EH (cell line): Measurements from ENCODE around the gene LAMC3.
"Not testable (repeated sequence)": the region's sequence is repeated elsewhere in the genome, so short reads cannot be mapped to it uniquely, and the experiment has no call there.

Source experiments
- DNase-seq: peaks from one replicate; pipeline ENCODE4 v3.0.0-alpha.2; 2015; ENCODE audit warnings: low read depth

Gene LAMC3

DNA sequence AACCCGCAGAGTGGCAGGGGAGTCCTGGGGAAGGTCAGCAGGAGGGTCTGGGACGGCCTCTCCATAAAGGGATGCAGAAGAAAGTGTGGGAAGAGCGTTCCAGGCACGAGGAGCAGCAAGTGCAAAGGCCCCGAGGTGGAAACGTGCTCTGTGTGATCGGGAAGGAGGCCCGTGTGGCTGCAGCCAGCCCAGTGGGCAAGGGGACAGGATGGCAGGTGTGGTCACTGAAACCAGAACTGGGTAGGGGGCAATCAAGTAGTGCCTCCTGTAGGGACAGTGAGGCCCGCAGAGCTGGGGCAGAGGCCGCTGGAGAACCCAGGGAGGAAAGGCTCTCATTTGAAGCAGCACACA, 16.3 kb upstream of the LAMC3 start:
- no peak for DNase-seq

DNA sequence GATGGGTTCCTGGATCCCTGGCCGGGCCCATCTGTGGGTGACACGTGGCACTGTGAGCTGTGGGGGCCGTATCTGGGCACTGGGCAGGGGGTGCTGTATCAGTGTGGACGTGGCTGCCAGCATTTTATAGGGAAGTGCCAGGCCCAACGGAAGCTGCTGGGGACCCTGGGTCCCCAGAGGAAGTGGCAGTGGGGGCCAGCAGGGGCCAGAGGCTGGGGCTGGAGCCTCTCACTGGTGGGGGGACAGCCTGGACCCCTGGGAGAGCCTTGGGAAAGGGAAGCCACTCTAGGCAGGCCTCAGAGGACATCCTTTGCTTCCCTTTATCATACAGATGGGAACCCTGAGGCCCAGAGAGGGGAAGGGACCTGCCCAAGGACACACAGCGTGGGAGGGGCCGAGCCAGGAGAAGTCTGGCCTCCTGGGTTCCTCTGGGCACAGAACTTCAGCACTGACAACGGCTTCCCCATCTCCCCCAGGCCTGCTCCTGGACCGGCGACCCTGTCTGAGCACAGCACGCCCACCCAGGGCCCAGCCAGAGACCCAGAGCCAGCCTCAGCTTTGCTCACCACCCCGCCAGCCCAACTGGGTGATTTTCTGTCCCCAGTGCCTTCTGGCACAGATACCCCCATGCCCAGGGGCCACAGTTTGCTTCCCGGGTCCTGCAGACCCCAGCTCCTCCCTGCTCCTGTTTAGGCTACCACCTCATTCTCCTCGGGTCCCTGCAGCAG, 15.5 kb upstream of the LAMC3 start:
- no peak for DNase-seq

DNA sequence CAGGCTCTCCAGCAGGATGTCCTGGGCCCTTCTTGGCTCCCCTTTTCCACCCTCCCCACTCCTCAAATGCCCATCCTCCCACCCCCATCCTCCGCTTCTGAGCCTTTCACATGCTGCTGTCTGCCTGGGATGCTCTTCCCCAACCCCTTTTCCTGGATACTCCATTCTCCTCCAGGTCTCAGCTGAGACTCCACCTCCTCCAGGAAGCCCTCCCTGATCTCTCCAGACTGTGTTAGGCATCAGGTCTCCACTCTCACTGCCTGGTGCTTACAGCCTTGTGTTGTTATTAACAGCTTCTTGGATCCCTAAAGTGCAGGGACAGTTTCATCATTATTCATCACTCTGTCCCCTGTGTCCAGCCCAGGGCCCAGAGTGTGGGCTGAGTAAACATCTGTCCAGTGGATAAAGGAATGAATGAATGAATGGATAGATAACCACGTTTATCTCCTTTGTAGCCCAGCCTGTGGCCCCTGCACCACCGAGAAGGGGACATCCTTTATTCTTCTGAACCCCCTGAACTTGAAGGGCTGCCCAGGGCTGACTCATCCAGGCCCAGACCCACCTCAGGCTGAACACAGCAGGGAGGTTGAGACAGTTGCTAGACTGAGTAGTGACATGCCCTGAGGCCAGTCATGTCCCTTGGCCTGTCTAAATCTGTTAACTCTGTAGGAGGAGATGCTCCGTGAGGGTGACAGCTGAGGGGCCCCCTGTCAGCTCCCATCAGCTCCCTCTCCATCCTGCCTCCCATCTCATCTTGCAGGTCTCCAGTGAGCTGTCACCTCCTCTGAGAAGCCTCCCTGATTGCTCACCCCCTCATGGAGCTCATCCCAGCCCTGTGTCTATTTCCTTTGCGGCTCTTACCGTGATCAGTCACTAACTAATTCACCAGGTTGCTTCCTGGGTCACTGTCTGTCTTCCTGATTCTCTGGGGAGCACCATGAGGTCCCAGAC, 14.6 kb upstream of the LAMC3 start:
- peak; percentile 29 for DNase-seq

DNA sequence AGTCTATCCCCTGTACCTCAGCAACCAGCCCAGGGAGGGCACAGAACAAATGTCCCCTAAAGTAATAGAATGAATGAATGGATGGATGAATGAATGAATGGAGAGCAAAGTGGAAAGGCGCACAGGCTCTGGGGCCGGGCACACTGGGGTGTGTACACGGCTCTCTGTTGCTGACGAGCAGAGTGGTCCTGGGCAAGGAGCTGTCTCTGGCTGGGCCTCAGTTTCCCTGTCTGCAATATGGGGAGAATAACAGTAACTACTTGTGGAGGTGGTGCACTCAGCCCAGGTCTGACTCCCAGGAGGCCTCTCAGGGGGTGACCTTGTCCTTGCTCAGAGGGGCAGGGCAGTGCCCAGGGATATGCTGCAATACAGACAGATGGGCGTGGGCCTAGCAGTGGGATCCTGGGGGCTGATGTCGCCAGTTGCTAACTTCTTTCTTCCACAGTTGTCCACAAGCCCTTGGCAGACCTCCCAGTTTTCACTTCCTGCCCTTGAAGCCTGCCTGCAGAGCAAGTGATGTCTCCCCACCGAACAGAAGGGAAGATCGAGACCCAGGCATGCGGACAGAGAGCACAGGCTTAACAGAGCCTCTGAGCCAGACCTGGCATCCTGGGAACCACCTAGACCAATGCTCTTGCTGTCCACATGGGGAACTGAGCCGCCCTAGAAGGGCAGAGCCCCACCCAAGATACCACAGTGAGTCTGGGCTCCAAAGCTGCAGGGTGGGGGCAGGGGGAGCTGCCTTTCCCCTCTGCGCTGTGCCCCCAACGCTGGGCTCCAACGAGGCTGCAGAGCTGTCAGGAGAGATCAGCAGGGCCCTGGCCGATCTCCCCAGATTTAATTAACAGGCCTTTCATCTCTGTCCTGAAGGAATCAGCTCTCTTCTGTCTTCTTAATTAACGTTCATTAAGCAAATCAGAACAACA, 13.6 kb upstream of the LAMC3 start:
- DNase-seq, result peak; percentile 72

DNA sequence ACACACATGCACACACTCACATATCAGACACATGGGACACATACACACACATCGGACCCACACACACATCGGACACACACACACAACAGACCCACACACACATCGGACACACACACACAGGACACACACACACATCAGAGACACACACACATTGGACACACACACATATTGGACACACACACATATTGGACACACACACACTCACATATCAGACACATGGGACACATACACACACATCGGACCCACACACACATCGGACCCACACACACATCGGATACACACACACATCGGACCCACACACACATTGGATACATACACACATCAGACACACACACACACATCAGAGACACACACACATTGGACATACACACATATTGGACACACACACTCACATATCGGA, 12.8 kb upstream of the LAMC3 start:
- DNase-seq, result no peak

DNA sequence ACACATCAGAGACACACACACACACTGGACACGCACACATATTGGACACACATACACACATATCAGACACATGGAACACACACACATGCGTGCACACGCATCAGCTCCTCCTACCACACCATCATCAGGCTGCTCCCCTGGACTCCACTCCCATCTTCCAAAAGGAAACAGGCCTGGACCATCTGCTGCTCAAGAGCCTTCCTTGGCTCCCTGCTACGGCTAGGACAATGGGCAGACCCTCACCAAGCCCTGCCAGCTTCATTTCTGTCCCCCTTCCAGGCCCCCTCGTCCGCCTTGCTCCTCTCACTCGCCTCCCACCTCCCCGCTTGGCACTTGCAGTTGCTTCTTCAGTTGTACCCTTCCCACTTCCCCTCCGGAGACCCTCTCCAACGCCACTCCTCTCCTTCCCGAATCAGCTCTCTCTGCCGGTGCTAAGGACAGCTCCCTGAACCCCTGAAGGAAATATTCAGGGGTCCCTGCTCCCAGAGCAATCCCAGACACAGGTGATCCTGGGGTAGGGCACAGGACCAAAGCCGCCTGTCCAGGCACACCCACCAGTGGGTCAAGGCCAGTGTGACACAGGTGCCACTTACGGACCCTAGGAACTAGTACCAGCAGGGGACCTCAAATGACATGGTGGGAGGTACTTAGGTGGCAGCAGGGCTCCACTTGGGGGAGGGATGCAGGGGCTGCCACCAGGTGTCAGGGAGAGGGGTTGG, 12.1 kb upstream of the LAMC3 start:
- no peak for DNase-seq

DNA sequence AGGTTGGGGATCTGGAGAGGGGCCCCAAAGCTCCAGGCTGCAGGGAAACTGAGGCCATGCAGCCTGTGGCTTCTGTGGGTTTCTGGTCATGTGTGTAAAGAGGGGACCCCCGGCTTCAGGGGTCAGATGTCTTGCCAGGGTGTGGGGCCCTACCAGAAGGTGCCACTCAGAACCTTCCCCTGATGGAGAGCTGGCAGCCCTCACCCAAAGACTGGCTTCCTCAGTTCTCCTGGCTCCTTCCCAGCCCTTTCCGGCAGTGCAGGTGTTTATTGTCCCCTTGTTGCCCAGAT, 11.6 kb upstream of the LAMC3 start:
- no peak for DNase-seq

DNA sequence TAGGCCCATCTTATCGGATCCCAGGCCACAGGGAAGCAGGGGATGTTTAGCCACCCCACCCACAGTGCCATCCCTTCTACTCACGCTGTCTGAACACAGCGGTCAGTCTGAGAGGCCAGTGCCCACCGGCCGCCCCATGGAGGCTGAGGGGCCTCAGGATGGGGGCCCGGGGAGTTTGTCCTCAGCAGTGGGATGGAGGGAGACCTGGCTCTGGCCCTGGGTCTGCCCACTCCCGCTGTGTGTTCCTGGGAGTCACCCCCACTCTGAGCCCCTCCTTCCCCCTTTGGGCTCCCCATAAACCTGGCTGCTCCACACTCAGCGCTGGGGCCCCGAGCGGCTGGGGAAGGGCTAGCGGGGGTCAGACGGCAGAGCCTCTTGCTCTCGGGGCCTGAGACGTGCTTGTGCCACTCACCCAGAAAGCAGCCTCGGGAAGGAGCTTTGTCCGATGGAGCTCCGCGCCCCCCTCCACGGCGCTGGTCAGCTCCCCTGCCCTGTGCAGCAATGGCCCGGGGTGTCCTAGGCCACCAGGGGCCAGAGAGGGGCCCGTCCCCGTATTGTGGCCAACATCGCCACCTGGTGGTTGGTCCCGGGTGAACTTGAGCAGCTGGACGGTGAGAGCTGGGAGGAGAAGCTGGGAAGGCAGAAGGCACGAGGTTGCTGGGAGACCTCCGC, 10.9 kb upstream of the LAMC3 start:
- peak; percentile 68 for DNase-seq

DNA sequence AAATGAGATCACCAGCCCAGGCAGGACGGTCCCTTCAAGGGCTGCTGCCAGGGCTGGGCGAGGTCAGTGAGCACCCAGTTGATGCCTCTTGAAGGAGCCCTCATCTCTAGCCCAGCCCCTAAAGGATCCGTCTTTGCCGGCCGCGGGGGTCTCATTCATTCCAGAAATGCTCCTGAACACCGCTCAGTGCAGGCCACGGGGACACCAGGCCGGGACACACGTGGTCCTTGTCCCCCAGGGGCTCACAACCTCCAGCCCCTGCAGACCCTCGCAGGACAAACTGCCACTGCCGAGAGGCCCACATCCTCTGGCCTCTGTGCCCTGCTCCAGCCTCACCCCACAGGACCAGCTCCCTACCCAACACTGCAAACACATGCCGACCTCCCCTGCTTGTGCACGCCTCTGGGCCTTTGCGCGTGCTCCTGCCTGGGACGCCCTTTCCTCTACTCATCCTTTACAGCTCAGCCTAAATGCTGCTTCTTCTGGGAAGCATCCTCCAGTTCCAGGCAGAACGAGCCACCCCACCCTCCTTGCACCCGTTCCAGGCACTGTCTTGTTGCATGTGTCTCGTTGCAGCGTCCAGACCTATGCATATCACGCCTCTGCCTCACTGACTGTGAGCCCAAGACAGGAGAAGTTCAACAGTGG, 10.3 kb upstream of the LAMC3 start:
- no peak for DNase-seq

DNA sequence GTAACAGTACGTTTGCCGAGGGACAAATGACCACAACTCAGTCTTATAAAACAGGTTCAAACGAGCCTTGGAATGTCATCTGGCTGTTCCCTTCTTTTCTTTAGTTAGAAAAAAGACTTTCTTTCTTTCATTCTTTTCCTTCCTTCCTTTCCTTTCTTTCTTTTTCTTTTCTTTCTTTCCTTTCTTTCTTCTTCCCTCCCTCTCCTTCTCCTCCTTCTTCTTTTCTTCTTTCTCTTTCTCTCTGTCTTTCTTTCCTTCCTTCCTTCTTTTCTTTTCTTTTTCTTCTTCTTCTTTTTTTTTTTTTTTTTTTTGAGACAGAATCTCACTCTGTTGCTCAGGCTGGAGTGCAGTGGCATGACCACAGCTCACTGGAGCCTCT, 9.7 kb upstream of the LAMC3 start:
- no peak for DNase-seq

DNA sequence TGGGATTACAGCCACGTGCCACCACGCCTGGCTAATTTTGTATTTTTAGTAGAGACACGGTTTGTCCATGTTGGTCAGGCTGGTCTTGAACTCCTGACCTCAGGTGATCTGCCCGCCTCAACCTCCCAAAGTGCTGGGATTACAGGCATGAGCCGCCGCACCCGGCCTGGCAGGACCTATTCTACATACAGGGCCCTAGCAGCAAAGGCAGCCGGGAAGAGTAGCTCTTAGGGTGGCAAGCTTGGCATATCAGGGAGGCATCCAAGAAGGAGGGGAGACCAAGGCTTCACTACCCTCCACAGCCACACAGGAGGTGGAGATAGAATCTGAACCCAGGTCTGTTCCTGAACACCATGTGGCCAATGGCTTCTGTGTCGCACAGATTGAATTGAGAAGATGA, 8.4 kb upstream of the LAMC3 start:
- DNase-seq, result not testable (repeated sequence)

DNA sequence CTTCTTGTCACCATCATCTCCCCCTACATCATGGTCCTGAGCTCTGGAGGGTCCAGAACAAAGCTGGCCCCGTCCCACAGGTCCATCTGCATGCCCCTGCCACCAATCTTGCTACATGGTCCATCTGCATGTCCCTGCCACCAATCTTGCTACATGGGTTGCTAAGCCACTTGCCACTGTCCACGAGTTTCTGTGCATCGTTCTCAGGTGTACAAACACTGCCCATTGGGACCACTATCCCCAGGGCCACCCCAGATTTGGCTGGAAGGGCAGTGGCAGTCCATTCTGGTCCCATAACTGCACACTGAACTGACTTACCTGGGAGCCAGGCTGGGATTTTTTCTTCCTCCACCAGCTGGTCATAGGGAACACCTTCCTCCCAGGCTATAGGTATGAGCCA, 8.0 kb upstream of the LAMC3 start:
- no peak for DNase-seq

DNA sequence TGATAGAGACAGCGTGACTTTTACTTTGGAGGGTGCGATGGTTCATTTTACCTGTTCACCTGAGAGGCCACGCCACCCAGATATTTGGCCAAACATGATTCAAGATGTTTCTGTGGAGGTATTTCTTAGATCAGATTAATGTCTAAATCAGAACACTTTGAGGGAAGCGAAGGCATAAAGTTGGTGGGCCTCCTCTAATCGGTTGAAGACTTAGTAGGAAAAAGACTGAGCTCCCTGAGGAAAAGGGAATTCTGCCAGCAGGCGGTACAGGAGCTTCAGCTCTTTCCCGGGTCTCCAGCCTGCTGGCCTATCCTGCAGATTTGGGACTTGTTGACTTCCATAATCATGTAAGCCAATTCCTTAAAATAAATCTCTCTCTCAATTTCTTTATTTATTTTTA, 7.0 kb upstream of the LAMC3 start:
- DNase-seq, result no peak

DNA sequence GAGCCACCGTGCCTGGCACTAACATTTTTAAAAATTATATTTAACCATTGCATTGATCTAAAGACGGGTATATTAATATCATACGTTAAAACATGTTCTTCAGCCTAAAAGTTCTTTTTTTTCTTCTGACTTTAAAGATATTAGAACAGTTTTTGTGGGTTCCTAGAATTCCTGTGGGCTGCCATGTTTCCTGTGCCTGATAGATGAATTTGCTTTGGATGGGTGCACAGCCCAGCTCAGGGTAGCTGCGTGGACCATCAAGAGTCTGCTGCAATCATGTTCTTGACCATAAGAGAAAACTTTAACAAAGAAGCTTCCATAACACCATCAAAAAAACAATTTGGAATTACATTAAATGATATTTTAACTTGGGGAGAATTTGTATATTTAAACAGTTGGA, 2.4 kb upstream of the LAMC3 start:
- DNase-seq, result no peak

DNA sequence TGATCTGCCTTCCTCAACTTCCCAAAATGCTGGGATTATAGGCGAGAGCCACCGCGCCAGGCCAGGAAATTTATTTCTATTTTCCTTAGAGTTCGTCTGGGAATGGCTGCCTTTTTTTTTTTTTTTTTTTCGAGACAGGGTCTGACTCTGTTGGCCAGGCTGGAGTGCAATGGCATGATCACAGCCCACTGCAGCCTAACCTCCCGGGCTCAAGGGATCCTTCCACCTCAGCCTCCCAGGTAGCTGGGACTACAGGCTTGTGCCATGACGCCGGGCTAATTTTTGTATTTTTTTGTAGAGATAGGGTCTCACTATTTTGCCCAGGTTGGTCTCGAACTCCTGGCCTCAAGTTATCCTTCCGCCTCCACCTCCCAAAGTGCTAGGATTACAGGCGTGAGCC, 888 bp upstream of the LAMC3 start:
- no peak for DNase-seq

DNA sequence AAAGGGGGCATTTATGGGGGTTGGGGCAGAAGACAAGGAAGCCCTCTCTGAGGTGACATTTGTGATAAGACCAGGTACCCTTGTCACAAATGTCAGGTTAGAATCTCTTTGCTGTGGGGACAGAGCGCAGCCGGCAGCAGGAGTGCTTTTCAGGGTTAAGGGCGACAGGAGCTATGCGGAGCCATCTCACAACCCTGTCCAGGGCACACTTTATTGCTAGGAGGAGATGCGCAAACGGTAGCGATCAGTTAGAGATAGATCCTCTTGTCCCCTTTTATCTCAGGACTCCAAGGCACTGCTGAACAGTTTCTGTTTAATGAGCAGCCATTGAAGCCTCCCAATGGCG, 438 bp upstream of the LAMC3 start:
- DNase-seq, result no peak

DNA sequence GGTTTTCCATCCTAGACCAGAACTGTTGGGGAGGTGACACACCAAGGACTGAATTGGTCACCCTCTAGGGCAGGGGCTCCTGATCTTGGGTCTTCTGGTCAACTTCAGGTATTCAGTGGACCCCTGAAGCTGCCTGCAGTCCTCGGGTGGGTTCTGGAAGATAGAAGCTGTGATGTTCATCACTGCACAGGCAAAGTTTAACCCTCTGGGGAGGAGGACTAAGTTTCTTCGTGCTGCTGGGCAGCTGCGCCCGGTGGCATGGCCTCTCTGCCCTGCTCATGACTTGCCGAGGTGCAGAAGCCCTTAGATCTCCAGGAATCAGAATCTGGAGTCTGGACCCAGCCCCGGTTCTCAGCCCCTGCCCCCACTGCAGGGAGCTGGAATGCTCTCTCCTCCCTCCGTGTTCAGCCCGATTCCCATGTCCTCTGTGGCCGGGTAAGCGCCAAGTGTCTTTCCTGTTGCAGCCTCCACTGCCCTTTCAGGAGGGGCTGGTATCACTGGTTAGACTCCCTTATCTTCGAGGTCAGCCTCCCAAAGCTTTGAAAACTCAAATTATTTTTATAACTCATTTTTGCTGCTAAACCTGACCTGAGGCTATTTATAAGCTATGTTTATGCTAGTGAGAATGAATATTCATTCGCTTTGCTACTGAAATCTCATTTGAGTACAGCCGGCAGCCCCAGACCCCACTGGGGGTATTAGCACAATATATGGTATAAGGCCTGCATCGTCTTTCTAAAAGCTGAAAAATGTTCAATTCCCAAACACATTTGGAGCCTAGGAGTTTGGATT, 1.7 kb downstream of the LAMC3 start:
- no peak for DNase-seq

DNA sequence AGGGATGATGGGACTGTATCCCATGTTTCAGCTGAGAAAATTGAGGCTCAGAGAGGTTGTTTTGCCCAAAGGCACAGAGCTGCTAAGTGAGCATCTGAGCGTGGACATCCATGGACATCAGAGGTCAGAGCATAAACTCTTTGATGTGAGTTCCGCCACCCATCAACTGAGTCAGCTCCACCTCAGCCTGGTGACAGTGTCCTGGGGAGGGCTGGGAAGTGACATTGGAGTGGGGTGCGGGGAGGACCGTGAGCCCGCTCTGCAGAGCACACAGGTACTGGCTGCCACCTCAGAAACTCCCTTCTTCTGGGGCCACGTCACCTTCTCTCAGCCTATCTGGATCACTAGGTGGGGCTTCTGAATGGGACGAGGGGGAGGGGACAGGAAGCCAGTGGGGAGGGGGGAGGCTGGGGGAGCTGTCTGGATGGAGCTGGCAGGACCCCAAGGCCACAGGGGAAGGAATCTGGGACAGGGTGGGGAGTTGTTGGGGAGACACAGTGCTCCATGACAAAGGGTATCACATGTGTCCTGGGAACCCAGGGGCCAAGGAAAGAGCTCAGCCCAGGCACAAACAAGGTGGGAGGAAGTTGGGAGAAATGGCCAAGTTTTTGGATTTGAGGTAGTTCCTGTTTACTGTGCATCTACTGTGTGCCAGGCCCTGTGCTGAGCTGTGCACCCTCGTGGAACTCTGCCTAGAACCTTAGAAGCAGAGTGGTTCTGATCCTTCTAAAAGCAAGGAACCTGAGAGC, 2.5 kb downstream of the LAMC3 start:
- DNase-seq, result no peak

DNA sequence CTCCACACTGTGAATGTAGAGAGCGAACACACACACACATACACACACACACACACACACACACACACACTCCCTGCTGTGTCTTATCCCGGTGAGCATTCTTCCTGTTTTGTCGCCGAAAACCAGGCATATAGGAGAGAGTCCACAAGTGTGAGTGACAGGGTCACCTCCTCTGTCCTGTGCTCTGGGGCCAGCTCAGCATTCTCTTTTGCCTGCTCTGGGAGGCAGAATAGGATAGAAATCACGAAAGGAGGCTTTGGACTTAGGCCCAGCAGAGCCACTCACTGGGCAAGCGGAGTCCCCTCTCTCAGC, 3.0 kb downstream of the LAMC3 start:
- no peak for DNase-seq
